H1 (cell line): ENCODE measurements around the gene PDE1C. TPM values are rescaled to one million over a fixed set of nuclear protein-coding genes. Genes with fewer than 3 reads are reported as not detected.

ENCODE experiments used
- CTCF ChIA-PET: fragments of 300-600 bp; sonication (Branson Sonifier 250); formaldehyde crosslinking; loops from one replicate; lab custom pipeline; 2021; ENCODE audit not compliant: partially characterized antibody; lab: Charles Lee
- POLR2A ChIA-PET: fragments of 300-600 bp; sonication (Branson Sonifier 250); formaldehyde crosslinking; loops from one replicate; lab custom pipeline; 2021; ENCODE audit warnings: inconsistent platforms; ENCODE audit not compliant: partially characterized antibody; lab: Charles Lee
- DNase-seq, 2 experiments: peaks; one replicate each; pipeline versions ENCODE4 v3.0.0 to v3.0.0-alpha.2; 2010 to 2022; ENCODE audit warnings: low spot score in 2 of 2, low read depth in 1 of 2, mixed read lengths in 1 of 2
- FAIRE-seq: peaks from 2 replicates; lab custom pipeline; 2011; peaks lifted over from hg19 to GRCh38; lab: Jason Lieb, UNC
- H2AFZ ChIP-seq: 2 replicates; pipeline ENCODE4 v1.8.1; 2012; ENCODE audit warnings: low read length, inconsistent platforms
- H2AK5ac ChIP-seq: 2 replicates; pipeline ENCODE4 v1.6.1; 2013; ENCODE audit warnings: low read depth, low read length
- H2BK120ac ChIP-seq: replicated peaks from 2 replicates; pipeline ENCODE3; 2013; ENCODE audit warnings: low read depth, low read length, inconsistent platforms
- H2BK12ac ChIP-seq: 2 replicates; pipeline ENCODE4 v1.6.1; 2013; ENCODE audit warnings: low read depth, low read length
- H2BK15ac ChIP-seq: 2 replicates; pipeline ENCODE4 v1.6.1; 2013; ENCODE audit warnings: low read length
- H2BK20ac ChIP-seq: 2 replicates; pipeline ENCODE4 v1.6.1; 2013; ENCODE audit warnings: low read length
- H2BK5ac ChIP-seq: 2 replicates; pipeline ENCODE4 v1.6.1; 2013; ENCODE audit warnings: low read depth, low read length
- H3K14ac ChIP-seq: 2 replicates; pipeline ENCODE4 v1.6.1; 2013; ENCODE audit warnings: inconsistent platforms; ENCODE audit not compliant: insufficient read length
- H3K18ac ChIP-seq: 2 replicates; pipeline ENCODE4 v1.6.1; 2013; ENCODE audit warnings: low read length; ENCODE audit errors: extremely low read depth
- H3K23ac ChIP-seq: 2 replicates; pipeline ENCODE4 v1.6.1; 2013; ENCODE audit warnings: inconsistent platforms; ENCODE audit not compliant: insufficient read length
- H3K23me2 ChIP-seq: 2 replicates; pipeline ENCODE4 v1.6.1; 2013; ENCODE audit warnings: low read depth, low read length
- H3K27ac ChIP-seq: 2 replicates; pipeline ENCODE4 v1.6.1; 2011; ENCODE audit warnings: low read depth, low read length, inconsistent platforms
- H3K27me3 ChIP-seq, 4 experiments: replicated peaks in 1 of 4; 1 replicate in 1 of 4; 2 replicates in 3 of 4; pipeline versions ENCODE4 v1.6.1 to v1.8.1; 2011 to 2013; ENCODE audit warnings: low read length in 3 of 4, mild to moderate bottlenecking in 3 of 4, inconsistent platforms in 2 of 4, mixed read lengths in 2 of 4, moderate library complexity in 1 of 4; ENCODE audit not compliant: control insufficient read depth in 3 of 4, insufficient read depth in 3 of 4; ENCODE audit errors: extremely low read depth in 1 of 4
- H3K36me3 ChIP-seq, 4 experiments: 2 replicates each; pipeline versions ENCODE4 v1.6.1 to v1.8.1; 2011 to 2013; ENCODE audit warnings: mild to moderate bottlenecking in 4 of 4, low read length in 3 of 4, moderate library complexity in 2 of 4, control low read depth in 1 of 4, inconsistent platforms in 1 of 4; ENCODE audit not compliant: insufficient read depth in 4 of 4, control insufficient read depth in 2 of 4
- H3K4ac ChIP-seq: replicated peaks from 2 replicates; pipeline ENCODE3; 2013; ENCODE audit warnings: low read length, low read depth, mixed read lengths, inconsistent platforms; ENCODE audit not compliant: insufficient read length
- H3K4me1 ChIP-seq, 4 experiments: replicated peaks in 1 of 4; 1 replicate in 1 of 4; 2 replicates in 3 of 4; pipeline versions ENCODE4 v1.6.1 to v1.8.1; 2011 to 2013; ENCODE audit warnings: low read length in 3 of 4, inconsistent platforms in 2 of 4, mixed read lengths in 1 of 4; ENCODE audit not compliant: insufficient read depth in 4 of 4, control insufficient read depth in 3 of 4
- H3K4me2 ChIP-seq, 2 experiments: 2 replicates each; pipeline versions ENCODE4 v1.6.1 to v1.8.1; 2011 to 2013; ENCODE audit warnings: low read depth in 2 of 2, low read length in 2 of 2, control low read depth in 1 of 2, inconsistent platforms in 1 of 2, mild to moderate bottlenecking in 1 of 2; ENCODE audit not compliant: insufficient read depth in 1 of 2
- H3K4me3 ChIP-seq, 4 experiments: fragments of 200-600, 300-600 bp in 1 of 4; sonication (generic), shearing (Covaris generic), sonication (Bioruptor Twin) in 1 of 4; 2 replicates each; pipeline versions ENCODE4 v1.5.1 to v1.8.1; 2011 to 2016; ENCODE audit warnings: low read length in 4 of 4, low read depth in 3 of 4, control low read depth in 2 of 4, inconsistent platforms in 2 of 4, mild to moderate bottlenecking in 2 of 4, mixed read lengths in 1 of 4, moderate library complexity in 1 of 4; ENCODE audit not compliant: insufficient read depth in 2 of 4; ENCODE audit errors: extremely low read depth in 1 of 4
- H3K56ac ChIP-seq: replicated peaks from 2 replicates; pipeline ENCODE3; 2013; ENCODE audit warnings: low read depth, mild to moderate bottlenecking, mixed read lengths, low read length, inconsistent platforms; ENCODE audit not compliant: insufficient read length
- H3K79me1 ChIP-seq: 2 replicates; pipeline ENCODE4 v1.6.1; 2013; ENCODE audit warnings: low read depth, low read length, control low read depth
- H3K79me2 ChIP-seq, 2 experiments: 2 replicates each; pipeline versions ENCODE4 v1.6.1 to v1.8.1; 2012 to 2013; ENCODE audit warnings: low read length in 2 of 2, mild to moderate bottlenecking in 2 of 2, inconsistent platforms in 1 of 2; ENCODE audit not compliant: insufficient read depth in 2 of 2, control insufficient read depth in 1 of 2
- H3K9ac ChIP-seq, 4 experiments: replicated peaks in 1 of 4; 1 replicate in 1 of 4; 2 replicates in 3 of 4; pipeline versions ENCODE4 v1.6.1 to v1.8.1; 2011 to 2013; ENCODE audit warnings: low read depth in 3 of 4, low read length in 3 of 4, control low read depth in 2 of 4, mild to moderate bottlenecking in 2 of 4, moderate library complexity in 2 of 4, inconsistent platforms in 1 of 4; ENCODE audit errors: extremely low read depth in 1 of 4
- H3K9me3 ChIP-seq, 2 experiments: 2 replicates each; pipeline versions ENCODE4 v1.6.1 to v1.8.1; 2012 to 2013; ENCODE audit warnings: mild to moderate bottlenecking in 2 of 2, moderate library complexity in 2 of 2, control low read depth in 1 of 2, inconsistent platforms in 1 of 2, low read depth in 1 of 2, low read length in 1 of 2, mixed read lengths in 1 of 2; ENCODE audit not compliant: insufficient read depth in 2 of 2
- H4K20me1 ChIP-seq, 2 experiments: replicated peaks in 1 of 2; 2 replicates each; pipeline versions ENCODE3 to v1.8.1; 2011 to 2013; ENCODE audit warnings: inconsistent platforms in 2 of 2, low read length in 2 of 2, mild to moderate bottlenecking in 1 of 2; ENCODE audit not compliant: insufficient read depth in 2 of 2, control insufficient read depth in 1 of 2
- H4K5ac ChIP-seq: 2 replicates; pipeline ENCODE4 v1.6.1; 2013; ENCODE audit warnings: low read length, low read depth, mixed read lengths, inconsistent platforms; ENCODE audit not compliant: insufficient read length
- H4K8ac ChIP-seq: 2 replicates; pipeline ENCODE4 v1.8.0; 2013; ENCODE audit warnings: mild to moderate bottlenecking, moderate library complexity, low read length, inconsistent platforms; ENCODE audit not compliant: insufficient read depth; ENCODE audit errors: extremely low read depth
- H4K91ac ChIP-seq: replicated peaks from 2 replicates; pipeline ENCODE3; 2013; ENCODE audit warnings: low read length, mixed read lengths, inconsistent platforms; ENCODE audit not compliant: insufficient read length
- CTBP2 ChIP-seq: IDR thresholded peaks from 2 replicates; pipeline ENCODE4 v1.7.0; 2011; ENCODE audit warnings: borderline replicate concordance, mild to moderate bottlenecking, moderate library complexity, mixed read lengths, low read length; ENCODE audit not compliant: insufficient read depth, insufficient read length
- GABPA ChIP-seq: IDR thresholded peaks from 2 replicates; pipeline ENCODE4 v1.6.1; 2011; ENCODE audit warnings: mild to moderate bottlenecking, low read length, moderate library complexity, borderline replicate concordance; ENCODE audit not compliant: insufficient read depth
- MAFK ChIP-seq: IDR thresholded peaks from 2 replicates; pipeline ENCODE4 v1.6.1; 2012; ENCODE audit warnings: low read depth, mild to moderate bottlenecking, improper control_type of control experiment, low read length
- PHF8 ChIP-seq: fragments of 200-600 bp; sonication (generic); conservative IDR thresholded peaks from 2 replicates; pipeline ENCODE4 v1.7.1; 2012; ENCODE audit warnings: low read depth, mild to moderate bottlenecking, inconsistent platforms, low read length, moderate library complexity
- SIRT6 ChIP-seq: IDR thresholded peaks from one replicate; pipeline ENCODE4 v1.7.1; 2012; ENCODE audit warnings: low read length, inconsistent platforms
- SUZ12 ChIP-seq: fragments of 200-600 bp; sonication (generic); IDR thresholded peaks from 2 replicates; pipeline ENCODE4 v1.6.1; 2012; ENCODE audit warnings: mild to moderate bottlenecking, inconsistent platforms, low read length, moderate library complexity, mixed read lengths
- TCF12 ChIP-seq: IDR thresholded peaks from 2 replicates; pipeline ENCODE4 v1.6.1; 2011; ENCODE audit warnings: low read depth, mild to moderate bottlenecking, low read length
- WGBS, 2 experiments: shearing (Covaris generic) in 1 of 2; methylation state at CpG; one replicate each; pipeline versions ENCODE4 v1.1.6 to v1.1.7; 2013 to 2015; ENCODE audit warnings: low lambda C conversion rate in 2 of 2, mixed read lengths in 2 of 2, inconsistent platforms in 1 of 2, low coverage in 1 of 2, missing lambda C conversion rate in 1 of 2; ENCODE audit not compliant: insufficient replicate concordance in 2 of 2, insufficient coverage in 1 of 2, insufficient read length in 1 of 2; ENCODE audit errors: extremely low coverage in 1 of 2, missing lambda C conversion rate in 1 of 2; 5-methylcytosine and 5-hydroxymethylcytosine counted together
- polyA plus RNA-seq, 7 experiments: library from polyadenylated mRNA; depleted of rRNA in 3 of 7; stranded (reverse) in 5 of 7; unstranded in 2 of 7; fragments of >200 nt in 5 of 7; fragments of 200-250 nt in 2 of 7; gene quantifications; 1 replicate in 5 of 7; 2 replicates in 1 of 7; 4 replicates in 1 of 7; pipeline versions ENCODE4 v1.2.1 to v1.2.3, GENCODE V29; 2011 to 2013; ENCODE audit warnings: missing spikeins in 2 of 7, mixed read lengths in 2 of 7
- total RNA-seq: library from RNA; stranded (reverse); fragmentation: NEBNext Ultra II Directional; extraction: Animal tissue kit (Norgen Biotek cat#: 25700); gene quantifications from 2 replicates; pipeline ENCODE4 v1.2.1, GENCODE V29; 2021

Gene PDE1C
- total and polyA plus RNA-seq, 2 of the 8 experiments (the other 6 are each of a cell fraction or from before 2014, with no cell fraction given) = 0.11 to 1.1 TPM

GRCh38 chr7:32092346-32092745, 22.1 kb upstream of the PDE1C start:
- H3K18ac ChIP-seq = no peak overlapping the region
- no peaks in the 10 kb centered on the region; a peak in 1 of 4 replicates for H3K9me3 ChIP-seq
- H2AFZ ChIP-seq = no peak overlapping the region
- no peak for DNase-seq
- H3K27ac ChIP-seq = no peak overlapping the region
- no peak overlapping the region for H3K4me3 ChIP-seq
- H2BK12ac ChIP-seq = no peak overlapping the region
- TF ChIP-seq CTBP2 (no peak), GABPA (no peak), MAFK (no peak), PHF8 (no peak), SUZ12 (no peak), SIRT6 (no peak), TCF12 (no peak)
- ChIA-PET POLR2A (no interaction called here), CTCF (no interaction called here)
- H4K91ac ChIP-seq = no peak overlapping the region
- no peak overlapping the region for H3K23ac ChIP-seq
- H2BK20ac ChIP-seq = no peak overlapping the region
- H3K9ac ChIP-seq = no peak overlapping the region
- H3K36me3 ChIP-seq = no peaks in the 10 kb centered on the region
- H3K27me3 ChIP-seq = no peaks in the 10 kb centered on the region
- H3K79me1 ChIP-seq = no peaks in the 10 kb centered on the region
- H2AK5ac ChIP-seq = no peak overlapping the region
- H3K4me1 ChIP-seq = no peaks in the 10 kb centered on the region
- FAIRE-seq = no peak
- no peaks in the 10 kb centered on the region for H3K23me2 ChIP-seq
- no peak overlapping the region for H3K4me2 ChIP-seq
- no peak overlapping the region for H2BK15ac ChIP-seq
- no peak overlapping the region for H3K4ac ChIP-seq
- H4K5ac ChIP-seq = no peak overlapping the region
- H2BK120ac ChIP-seq = no peak overlapping the region
- no peak overlapping the region for H3K14ac ChIP-seq
- no peaks in the 10 kb centered on the region for H4K20me1 ChIP-seq
- WGBS, 2 experiments = 88% methylated on average over 1 of the region's 1 CpG; no CpG with 5 or more reads in 1 of the 2 experiments
- no peak overlapping the region for H2BK5ac ChIP-seq
- H4K8ac ChIP-seq = no peak overlapping the region
- no peaks in the 10 kb centered on the region for H3K79me2 ChIP-seq
- H3K56ac ChIP-seq = no peak overlapping the region
